ENCODE data around the gene COQ10B.
A peak's percentile ranks its signal among the peaks of the same experiment; 100 is the strongest.
"Not testable (repeated sequence)": the region's sequence is repeated elsewhere in the genome, so short reads cannot be mapped to it uniquely, and the experiment has no call there.

The COQ10B gene

DNA sequence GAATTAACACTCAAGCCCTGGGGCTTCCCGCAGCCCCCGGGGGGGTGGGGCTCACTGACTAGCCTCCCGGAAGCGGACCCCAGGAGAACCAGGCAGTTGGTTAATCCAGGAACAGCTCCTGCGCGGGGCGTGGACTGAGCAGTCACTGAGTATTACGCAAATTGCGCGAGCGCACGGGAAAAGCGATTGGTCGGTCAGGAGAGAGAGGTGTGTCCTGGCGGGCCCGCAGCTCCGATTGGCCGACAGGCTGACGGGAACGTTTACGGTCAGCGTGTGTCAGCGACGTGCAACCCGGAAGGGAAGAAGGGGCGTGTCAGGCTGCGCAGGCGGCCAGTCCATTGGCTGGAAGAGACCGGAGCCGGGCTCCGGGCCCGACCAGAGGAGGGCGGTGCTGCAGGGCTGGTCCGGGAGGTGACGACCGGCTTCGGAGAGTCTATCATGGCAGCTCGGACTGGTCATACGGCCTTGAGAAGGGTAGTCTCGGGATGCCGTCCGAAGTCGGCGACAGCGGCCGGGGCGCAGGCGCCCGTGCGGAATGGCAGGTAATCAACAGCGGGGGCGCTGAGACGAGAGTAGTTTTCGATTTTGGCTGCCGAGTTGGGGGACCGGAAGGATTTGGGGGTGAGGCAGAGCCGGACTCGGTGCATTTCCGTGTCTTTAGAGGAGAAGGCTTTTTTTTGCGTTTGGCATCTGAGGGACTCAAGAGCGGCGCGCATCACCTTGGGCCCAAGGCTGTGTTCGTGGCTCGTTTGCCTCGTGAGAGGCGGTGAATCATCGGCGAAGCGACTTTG, at the start of gene COQ10B:
Gene COQ10B, plus strand, starts transcription at position 430 of the 791 bp plus-strand sequence. Its CDS starts 9 bp downstream, at position 439.
- peak; percentile 100 for DNase-seq (ENCODE audit: low spot score)

DNA sequence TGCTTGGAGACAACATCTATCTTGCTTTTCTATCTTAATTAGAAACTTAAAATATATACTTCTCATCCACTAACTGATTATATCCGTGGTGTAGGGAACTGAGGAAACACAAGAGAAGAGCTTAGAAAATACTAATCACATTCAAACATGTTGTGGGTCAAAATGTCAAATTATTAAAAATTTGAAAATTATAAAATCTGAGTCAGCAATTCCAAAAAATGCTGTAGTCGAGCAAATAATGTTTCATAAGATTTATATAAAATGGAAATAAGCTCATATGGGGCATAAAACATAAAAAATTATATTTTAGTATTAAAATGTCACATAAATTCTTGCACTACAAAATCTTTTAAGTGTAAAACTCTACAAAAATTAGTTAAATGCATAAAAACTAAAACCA, 47.8 kb upstream of the COQ10B start:
- DNase-seq (ENCODE audit: low spot score): no peak

- DNase-seq (ENCODE audit: low spot score): no peak
Observed at GRCh38 chr2:197414039-197414438, 39.3 kb upstream of the COQ10B start.

GRCh38 chr2:197414515-197414914, 38.8 kb upstream of the COQ10B start:
- DNase-seq (ENCODE audit: low spot score): no peak

DNA sequence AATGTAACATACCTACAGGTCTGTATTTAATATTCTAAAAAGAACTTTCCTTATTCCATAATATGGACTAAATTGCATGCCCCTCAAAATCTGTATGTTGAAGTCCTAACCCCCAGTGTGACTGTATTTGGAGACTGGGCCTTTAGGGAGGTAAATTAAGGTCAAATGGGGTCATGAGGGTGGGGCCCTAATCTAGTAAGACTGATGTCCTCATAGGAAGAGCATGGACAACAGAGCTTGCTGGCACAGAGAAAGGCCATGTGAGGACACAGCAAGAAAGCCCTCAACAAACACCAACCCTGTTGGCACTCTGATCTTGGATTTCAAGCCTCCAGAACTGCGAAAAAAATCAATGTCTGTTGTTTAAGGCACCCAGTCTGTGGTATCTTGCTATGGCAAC, 37.1 kb upstream of the COQ10B start:
- DNase-seq (ENCODE audit: low spot score): no peak

DNA sequence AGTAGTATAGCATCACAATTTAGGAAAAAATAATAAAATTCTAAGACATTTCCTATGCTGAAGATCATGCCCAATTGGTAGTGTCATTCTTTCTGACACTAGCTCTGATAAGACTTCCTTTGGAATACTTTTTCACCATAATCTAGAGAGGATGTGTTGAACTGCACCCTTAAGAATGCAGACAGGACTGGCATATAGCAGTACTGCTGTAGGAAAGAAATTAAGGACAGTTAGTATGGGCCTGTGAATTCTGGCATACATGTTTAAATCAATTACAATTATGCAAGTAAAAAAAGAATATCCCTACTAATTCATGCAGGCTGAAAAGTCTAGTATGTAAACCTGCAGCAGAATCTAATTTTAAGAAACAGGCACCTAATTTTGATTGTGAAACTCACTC, 33.9 kb upstream of the COQ10B start:
- no peak for DNase-seq (ENCODE audit: low spot score)

GRCh38 chr2:197423307-197423706, 30.0 kb upstream of the COQ10B start:
- no peak for DNase-seq (ENCODE audit: low spot score)

DNA sequence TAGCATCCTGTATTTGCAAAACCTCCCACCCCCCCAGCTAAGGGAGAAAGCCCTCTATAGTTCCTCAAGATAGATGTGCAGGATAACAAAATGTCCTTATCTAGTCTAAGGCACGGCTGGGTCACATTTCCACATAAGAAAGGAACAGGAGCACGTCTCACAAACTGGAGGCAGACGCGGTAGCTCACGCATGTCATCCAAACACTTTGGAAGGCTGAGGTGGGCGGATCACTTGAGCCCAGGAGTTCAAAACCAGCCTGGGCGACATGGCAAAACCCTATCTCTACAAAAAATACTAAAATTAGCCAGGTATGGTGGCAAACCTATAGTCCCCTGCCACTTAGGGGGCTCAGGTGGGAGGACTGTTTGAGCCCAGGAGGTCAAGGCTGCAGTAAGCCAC, 27.8 kb upstream of the COQ10B start:
- DNase-seq (ENCODE audit: low spot score): no peak

- no peak for DNase-seq (ENCODE audit: low spot score)
Observed at GRCh38 chr2:197426723-197427603, 26.4 kb upstream of the COQ10B start.

GRCh38 chr2:197427986-197428385, 25.4 kb upstream of the COQ10B start:
- no peak for DNase-seq (ENCODE audit: low spot score)

- no peak for DNase-seq (ENCODE audit: low spot score)
Observed at GRCh38 chr2:197431858-197432257, 21.5 kb upstream of the COQ10B start.

DNA sequence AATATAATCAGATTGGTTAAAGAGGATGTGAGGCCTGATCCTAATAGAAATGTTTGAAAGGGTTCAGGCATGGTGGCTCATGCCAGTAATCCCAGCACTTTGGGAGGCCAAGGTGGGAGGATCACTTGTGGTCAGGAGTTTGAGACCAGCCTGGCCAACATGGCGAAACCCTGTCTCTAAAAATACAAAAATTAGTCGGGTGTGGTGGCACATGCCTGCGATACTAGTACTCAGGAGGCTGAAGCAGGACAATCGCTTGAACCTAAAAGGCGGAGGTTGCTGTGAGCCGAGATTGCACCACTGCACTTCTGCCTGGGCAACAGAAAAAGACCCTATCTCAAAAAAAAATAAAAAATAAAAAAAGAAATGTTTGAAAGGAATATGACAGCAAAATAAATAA, 20.8 kb upstream of the COQ10B start:
- not testable (repeated sequence) for DNase-seq (ENCODE audit: low spot score)

- no peak for DNase-seq (ENCODE audit: low spot score)
Observed at GRCh38 chr2:197433780-197434438, 19.4 kb upstream of the COQ10B start.

DNA sequence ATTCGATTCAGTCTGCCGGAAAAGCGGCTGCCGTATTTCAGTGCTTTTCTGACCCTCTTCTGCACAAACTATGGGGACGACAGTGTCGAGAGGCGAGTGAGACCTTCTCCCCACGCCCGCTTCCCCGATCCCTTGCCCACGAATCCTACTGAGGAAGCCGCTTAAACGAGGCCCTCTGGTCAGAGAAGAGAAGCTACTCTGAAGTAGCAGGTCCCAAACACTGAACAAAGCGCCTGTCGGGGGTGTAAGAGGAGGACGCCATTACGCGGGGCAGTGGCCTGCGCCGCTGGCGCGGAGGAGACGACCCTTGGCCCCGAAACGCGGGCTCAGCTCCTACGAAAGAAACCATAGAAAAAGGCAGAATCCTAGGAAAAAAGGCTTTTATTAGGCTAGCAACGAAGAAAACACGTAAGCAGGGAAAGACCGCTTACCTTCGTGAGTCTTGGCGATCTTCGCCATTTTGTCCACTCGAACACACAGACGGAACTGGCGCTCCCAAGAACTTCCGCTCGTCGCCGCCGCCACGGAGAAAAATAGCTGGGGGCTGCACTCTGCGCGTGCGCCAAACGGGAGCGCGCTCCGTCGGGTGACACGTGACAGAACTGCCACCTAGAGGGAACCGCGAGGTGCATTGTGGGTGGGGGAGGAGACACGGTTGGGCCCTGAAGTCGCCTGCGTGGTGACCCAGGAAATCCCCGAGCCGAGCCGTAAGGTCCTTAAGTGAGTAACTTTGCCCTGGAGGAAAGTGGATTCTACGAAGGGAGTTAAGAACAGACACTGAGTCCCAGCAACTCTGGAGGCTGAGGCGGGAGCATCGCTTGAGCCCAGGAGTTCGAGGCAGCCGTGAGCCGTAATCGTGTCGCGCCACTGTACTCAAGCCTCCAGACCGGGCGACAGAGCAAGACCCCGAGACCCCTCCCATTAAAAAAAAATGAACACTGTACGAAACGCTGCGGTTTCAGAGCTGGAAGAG, 18.5 kb upstream of the COQ10B start, which contains the start of gene SF3B1:
Gene SF3B1, minus strand, starts transcription at position 488 of the 973 bp plus-strand sequence. Its CDS starts 29 bp downstream, at position 459.
- peak; percentile 98 for DNase-seq (ENCODE audit: low spot score)

- DNase-seq (ENCODE audit: low spot score): no peak
Observed at GRCh38 chr2:197435598-197436420, 17.5 kb upstream of the COQ10B start.

DNA sequence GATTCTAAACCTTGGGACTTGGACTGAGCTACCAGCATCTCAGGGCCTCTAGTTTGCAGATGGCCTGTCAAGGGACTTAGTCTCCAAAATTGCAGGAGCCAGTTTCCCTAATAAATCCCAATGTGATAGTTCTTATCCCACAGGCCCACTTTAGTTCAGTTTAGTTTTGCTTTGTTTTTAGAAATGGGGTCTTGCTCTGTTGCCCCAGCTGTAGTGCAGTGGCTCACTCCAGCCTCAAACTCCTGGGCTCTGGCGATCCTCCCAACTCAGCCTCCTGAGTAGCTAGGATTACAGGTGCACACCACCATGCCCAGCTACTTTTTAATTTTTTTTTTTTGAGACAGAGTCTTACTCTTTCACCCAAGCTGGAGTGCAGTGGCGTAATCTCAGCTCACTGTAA, 16.0 kb upstream of the COQ10B start:
- no peak for DNase-seq (ENCODE audit: low spot score)

- DNase-seq (ENCODE audit: low spot score): peak; percentile 66
Observed at GRCh38 chr2:197442857-197443256, 10.5 kb upstream of the COQ10B start.

DNA sequence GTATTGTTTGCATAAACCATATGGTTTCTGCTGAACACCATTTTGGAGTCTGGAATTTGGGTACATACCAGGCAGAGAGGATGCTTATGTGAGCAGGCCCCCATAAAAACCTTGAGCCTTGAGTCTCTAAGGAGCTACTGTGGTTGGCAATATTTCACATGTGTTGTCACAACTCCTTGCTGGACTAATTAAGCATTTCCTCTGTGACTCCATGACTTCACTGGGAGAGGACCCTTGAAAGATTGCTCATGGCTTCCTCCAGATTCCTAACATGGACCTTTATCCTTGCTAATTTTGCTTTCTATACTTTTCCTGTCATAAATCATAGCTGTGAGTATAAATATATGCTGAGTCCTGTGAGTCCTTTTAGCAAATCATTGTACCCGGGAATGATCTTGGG, 7.6 kb upstream of the COQ10B start:
- no peak for DNase-seq (ENCODE audit: low spot score)

DNA sequence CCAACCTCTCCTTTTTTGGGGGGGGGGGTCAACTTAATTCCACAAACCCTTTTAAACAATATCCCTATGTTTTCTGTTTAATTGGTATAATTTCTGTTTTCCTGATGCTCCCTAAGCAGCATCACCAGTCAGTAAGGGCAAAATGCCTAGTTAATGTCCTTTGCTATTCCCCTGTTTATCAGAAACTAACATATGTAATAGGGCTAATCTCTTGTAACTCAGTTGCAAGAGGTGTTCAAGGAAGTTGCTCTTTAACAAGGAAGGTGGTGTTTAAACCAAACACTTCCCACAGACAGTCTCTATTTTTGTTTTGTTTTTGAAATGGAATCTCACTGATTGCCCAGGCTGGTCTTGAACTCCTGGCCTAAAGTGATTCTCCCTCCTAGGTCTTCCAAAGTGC, 6.5 kb upstream of the COQ10B start:
- DNase-seq (ENCODE audit: low spot score): no peak

DNA sequence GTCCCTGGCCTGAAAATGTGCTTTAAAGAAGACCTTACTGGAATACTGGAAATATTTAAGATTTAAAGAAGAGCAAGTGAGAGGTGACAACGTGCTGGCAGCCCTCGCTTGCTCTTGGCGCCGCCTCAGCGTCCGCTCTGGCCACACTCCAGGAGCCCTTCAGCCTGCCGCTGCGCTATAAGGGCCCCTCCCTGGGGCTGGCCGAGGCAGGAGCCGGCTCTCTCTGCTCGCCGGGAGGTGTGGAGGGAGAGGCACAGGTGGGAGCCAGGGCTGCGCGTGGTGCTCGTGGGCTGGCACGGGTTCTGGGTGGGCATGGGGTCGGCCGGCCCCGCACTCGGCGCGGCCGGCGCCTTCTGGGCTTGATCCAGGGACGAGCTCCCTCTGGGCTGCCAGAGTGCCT, 2.9 kb upstream of the COQ10B start:
- no peak for DNase-seq (ENCODE audit: low spot score)

Measured in pons (tissue), 1 donor.